Panc1 (cell line): ENCODE results near the gene TNRC6C.

ENCODE experiments used
- CTCF ChIP-seq: fragments of 450-650 bp; IDR thresholded peaks from 2 replicates; pipeline ENCODE4 v1.5.1; 2017; ENCODE audit warnings: mild to moderate bottlenecking
- POLR2AphosphoS5 ChIP-seq: IDR thresholded peaks from 2 replicates; pipeline ENCODE4 v1.6.1; 2012; ENCODE audit warnings: mild to moderate bottlenecking, low read depth, low read length, moderate library complexity
- SIN3A ChIP-seq: IDR thresholded peaks from 2 replicates; pipeline ENCODE4 v1.6.1; 2012; ENCODE audit warnings: low read depth, mild to moderate bottlenecking, low read length, moderate library complexity, borderline replicate concordance; ENCODE audit not compliant: insufficient read depth
- TCF7L2 ChIP-seq: IDR thresholded peaks from 2 replicates; pipeline ENCODE4 v1.6.1; 2011; ENCODE audit warnings: mild to moderate bottlenecking, low read depth, low read length, inconsistent platforms
- TF ChIP-seq, protein P1 (sequence below), 2 experiments: IDR thresholded peaks; 2 replicates each; pipeline ENCODE4 v1.6.1; 2011 to 2012; ENCODE audit warnings: low read depth in 2 of 2, control low read depth in 1 of 2, low read length in 1 of 2, mild to moderate bottlenecking in 1 of 2, moderate library complexity in 1 of 2; ENCODE audit not compliant: insufficient read depth in 1 of 2

DNA sequence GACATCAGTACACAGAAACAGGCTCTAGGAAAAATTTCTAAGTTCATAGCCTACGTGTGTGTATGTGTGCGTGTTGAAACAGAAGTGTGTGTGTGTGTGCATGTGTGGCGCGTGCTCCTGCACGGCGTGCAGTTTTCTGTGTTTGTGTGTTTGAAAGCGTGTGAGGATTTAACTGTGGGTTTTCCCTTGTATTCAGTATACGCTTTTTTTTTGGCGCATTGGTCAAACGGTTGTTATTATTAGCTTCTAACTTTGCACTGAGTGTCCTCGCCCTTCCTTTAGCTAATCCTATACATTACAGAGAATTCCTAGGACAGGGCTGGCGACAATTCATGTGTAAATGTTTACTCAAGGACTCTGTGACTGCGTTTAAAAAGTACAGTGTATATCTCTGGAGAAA, 147.0 kb downstream of the TNRC6C start:
- no peak for TF ChIP-seq CTCF
- no peak for TF ChIP-seq TCF7L2
- no peak for TF ChIP-seq POLR2AphosphoS5
- TF ChIP-seq, protein P1, sequence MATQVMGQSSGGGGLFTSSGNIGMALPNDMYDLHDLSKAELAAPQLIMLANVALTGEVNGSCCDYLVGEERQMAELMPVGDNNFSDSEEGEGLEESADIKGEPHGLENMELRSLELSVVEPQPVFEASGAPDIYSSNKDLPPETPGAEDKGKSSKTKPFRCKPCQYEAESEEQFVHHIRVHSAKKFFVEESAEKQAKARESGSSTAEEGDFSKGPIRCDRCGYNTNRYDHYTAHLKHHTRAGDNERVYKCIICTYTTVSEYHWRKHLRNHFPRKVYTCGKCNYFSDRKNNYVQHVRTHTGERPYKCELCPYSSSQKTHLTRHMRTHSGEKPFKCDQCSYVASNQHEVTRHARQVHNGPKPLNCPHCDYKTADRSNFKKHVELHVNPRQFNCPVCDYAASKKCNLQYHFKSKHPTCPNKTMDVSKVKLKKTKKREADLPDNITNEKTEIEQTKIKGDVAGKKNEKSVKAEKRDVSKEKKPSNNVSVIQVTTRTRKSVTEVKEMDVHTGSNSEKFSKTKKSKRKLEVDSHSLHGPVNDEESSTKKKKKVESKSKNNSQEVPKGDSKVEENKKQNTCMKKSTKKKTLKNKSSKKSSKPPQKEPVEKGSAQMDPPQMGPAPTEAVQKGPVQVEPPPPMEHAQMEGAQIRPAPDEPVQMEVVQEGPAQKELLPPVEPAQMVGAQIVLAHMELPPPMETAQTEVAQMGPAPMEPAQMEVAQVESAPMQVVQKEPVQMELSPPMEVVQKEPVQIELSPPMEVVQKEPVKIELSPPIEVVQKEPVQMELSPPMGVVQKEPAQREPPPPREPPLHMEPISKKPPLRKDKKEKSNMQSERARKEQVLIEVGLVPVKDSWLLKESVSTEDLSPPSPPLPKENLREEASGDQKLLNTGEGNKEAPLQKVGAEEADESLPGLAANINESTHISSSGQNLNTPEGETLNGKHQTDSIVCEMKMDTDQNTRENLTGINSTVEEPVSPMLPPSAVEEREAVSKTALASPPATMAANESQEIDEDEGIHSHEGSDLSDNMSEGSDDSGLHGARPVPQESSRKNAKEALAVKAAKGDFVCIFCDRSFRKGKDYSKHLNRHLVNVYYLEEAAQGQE (IDR thresholded peaks at IDR 0.05; ENCODE audit: insufficient read depth in 1 of 2, low read depth in 2 of 2, low read length in 1 of 2), result no peak
- no peak for TF ChIP-seq SIN3A
